ENCODE measurements around the gene C2CD4C.
A peak's percentile ranks its signal among the peaks of the same experiment; 100 is the strongest.

The C2CD4C gene

GRCh38 chr19:408441-408901, 476 bp downstream of the C2CD4C start:
- Histone ChIP-seq H3K27me3 (ENCODE audit: control insufficient read depth, insufficient read depth, low read length) (peaks cover 22% of the 10 kb centered on the region), H3K27ac (ENCODE audit: low read depth, low read length) (no peak overlapping the region), H3K4me3 (ENCODE audit: low read length) (peak overlapping the region; percentile 32), H3K9ac (ENCODE audit: low read length) (no peak overlapping the region), H3K4me1 (ENCODE audit: control insufficient read depth, insufficient read depth, low read length) (peaks cover 3% of the 10 kb centered on the region), H3K36me3 (ENCODE audit: control insufficient read depth, insufficient read depth, low read length) (no peaks in the 10 kb centered on the region)

- Histone ChIP-seq H3K27ac (ENCODE audit: low read depth, low read length) (no peak overlapping the region), H3K4me1 (ENCODE audit: control insufficient read depth, insufficient read depth, low read length) (peaks cover 3% of the 10 kb centered on the region), H3K9ac (ENCODE audit: low read length) (no peak overlapping the region), H3K4me3 (ENCODE audit: low read length) (no peak overlapping the region), H3K36me3 (ENCODE audit: control insufficient read depth, insufficient read depth, low read length) (no peaks in the 10 kb centered on the region), H3K27me3 (ENCODE audit: control insufficient read depth, insufficient read depth, low read length) (peaks cover 29% of the 10 kb centered on the region)
Measured at GRCh38 chr19:407511-408440, 1.2 kb downstream of the C2CD4C start.

DNA sequence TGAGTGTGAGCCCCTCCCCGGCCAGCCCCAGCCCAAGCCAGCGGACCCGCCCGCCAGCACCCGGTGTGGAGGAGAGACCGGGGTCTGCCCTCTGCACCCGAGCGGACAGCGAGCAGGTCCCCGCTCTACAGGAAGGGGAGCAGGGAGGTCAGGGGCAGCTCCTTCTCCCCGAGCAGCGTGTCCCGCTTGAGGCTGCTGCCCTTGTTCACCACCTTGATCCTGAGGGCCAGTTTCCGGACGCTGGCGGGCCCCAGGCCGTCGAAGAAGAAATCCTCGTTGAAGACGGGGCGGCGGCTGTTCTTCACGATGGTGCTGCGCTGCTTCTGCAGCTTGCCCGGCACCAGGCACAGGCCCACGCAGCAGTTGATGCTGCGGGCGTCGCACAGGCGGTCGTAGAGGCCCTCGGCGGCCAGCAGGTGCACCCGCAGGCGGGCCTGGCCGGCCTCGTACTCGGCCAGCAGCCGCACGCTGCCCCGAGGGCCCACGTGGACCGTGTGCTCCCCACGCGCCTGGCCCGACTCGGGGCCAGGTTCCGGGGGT, 1.9 kb downstream of the C2CD4C start:
- no peak overlapping the region for H3K4me3 ChIP-seq (ENCODE audit: low read length)
- H3K36me3 ChIP-seq (ENCODE audit: control insufficient read depth, insufficient read depth, low read length): no peaks in the 10 kb centered on the region
- no peak overlapping the region for H3K27ac ChIP-seq (ENCODE audit: low read depth, low read length)
- H3K4me1 ChIP-seq (ENCODE audit: control insufficient read depth, insufficient read depth, low read length): peaks cover 3% of the 10 kb centered on the region
- no peak overlapping the region for H3K9ac ChIP-seq (ENCODE audit: low read length)
- peaks cover 26% of the 10 kb centered on the region for H3K27me3 ChIP-seq (ENCODE audit: control insufficient read depth, insufficient read depth, low read length)

GRCh38 chr19:406135-406781, 2.7 kb downstream of the C2CD4C start:
- Histone ChIP-seq H3K27ac (ENCODE audit: low read depth, low read length) (no peak overlapping the region), H3K36me3 (ENCODE audit: control insufficient read depth, insufficient read depth, low read length) (no peaks in the 10 kb centered on the region), H3K4me1 (ENCODE audit: control insufficient read depth, insufficient read depth, low read length) (peaks cover 3% of the 10 kb centered on the region), H3K9ac (ENCODE audit: low read length) (no peak overlapping the region), H3K27me3 (ENCODE audit: control insufficient read depth, insufficient read depth, low read length) (peaks cover 20% of the 10 kb centered on the region), H3K4me3 (ENCODE audit: low read length) (no peak overlapping the region)

DNA sequence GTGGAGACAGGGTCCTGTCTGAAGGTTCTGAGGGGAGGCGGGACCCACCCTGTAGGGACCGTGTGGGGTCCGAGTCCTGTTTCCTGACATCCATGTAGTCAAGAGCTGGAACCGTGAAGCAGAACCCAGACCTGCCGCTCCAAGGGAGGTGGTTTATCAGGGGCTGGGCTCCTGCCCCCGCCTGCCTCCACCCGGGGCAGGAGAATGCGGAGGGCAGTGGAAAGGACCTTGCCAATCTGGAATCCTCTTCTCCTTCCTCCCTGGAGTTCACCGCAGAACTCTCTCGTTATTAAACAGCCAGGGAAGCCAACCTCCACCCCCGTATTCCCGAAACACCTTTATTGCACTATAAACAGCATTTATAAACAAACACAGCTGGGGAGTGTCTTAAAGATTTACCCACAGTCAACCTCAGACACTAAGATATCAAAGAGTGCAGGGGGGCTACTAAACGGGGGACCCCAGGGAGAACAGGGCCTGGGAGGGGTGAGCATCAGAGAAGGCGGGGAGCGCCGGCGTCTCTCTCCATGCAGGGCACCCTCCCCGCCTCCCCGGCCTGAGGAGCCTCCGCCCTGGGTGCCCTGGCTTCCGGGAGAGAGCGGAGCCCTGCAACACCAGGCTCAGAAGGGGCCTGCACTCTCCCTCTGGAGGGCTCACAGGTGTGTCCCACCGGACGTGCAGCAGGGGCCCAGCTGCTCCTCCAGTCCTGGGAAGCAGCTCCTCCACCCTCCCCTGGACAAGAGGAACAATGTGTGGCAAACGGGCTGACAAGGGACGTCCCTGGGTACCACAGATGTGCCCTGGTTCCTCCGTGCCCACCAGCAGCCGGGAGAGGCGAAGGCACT, 3.6 kb downstream of the C2CD4C start:
- Histone ChIP-seq H3K4me1 (ENCODE audit: control insufficient read depth, insufficient read depth, low read length) (peaks cover 3% of the 10 kb centered on the region), H3K27me3 (ENCODE audit: control insufficient read depth, insufficient read depth, low read length) (peaks cover 20% of the 10 kb centered on the region), H3K4me3 (ENCODE audit: low read length) (no peak overlapping the region), H3K27ac (ENCODE audit: low read depth, low read length) (no peak overlapping the region), H3K36me3 (ENCODE audit: control insufficient read depth, insufficient read depth, low read length) (no peaks in the 10 kb centered on the region), H3K9ac (ENCODE audit: low read length) (no peak overlapping the region)

DNA sequence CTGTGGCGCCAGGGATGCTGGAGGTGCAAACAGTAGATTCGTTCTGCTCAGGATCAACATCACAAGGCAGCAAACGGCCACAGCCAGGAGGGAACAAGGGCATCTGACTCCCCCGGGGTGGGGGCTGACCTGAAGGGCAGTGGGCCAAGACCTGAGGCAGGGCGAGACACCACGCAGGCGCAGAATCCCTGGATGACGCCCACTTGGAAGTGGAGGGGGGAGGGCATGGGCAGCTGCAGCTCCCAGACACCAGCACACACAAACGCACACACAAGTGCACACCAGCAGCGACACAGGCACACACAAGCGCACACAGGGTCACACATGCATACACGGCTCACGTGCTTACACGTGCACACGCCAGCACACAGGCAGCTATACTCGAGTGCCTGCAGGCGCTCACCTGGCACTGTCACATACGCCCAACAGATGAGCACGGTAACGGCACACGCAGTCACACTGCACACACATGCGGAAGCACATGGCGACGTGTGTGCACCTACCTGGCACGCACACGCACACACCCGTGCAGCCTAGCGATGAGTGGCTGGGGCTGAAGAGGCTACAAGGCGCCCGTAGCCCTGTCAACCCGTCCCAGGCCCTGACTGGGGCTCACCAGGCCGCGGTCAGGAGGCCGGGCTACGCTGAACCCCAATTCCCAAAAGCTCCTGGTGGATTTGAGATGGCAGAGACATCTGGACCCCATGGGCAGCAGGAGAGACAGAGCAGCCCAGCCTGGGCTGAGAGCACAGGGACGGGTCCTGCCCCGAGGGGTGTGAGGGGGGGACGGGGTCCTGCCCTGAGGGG, 5.5 kb downstream of the C2CD4C start:
- Histone ChIP-seq H3K36me3 (ENCODE audit: control insufficient read depth, insufficient read depth, low read length) (no peaks in the 10 kb centered on the region), H3K9ac (ENCODE audit: low read length) (no peak overlapping the region), H3K27me3 (ENCODE audit: control insufficient read depth, insufficient read depth, low read length) (peaks cover 14% of the 10 kb centered on the region), H3K4me3 (ENCODE audit: low read length) (no peak overlapping the region), H3K27ac (ENCODE audit: low read depth, low read length) (no peak overlapping the region), H3K4me1 (ENCODE audit: control insufficient read depth, insufficient read depth, low read length) (no peaks in the 10 kb centered on the region)

DNA sequence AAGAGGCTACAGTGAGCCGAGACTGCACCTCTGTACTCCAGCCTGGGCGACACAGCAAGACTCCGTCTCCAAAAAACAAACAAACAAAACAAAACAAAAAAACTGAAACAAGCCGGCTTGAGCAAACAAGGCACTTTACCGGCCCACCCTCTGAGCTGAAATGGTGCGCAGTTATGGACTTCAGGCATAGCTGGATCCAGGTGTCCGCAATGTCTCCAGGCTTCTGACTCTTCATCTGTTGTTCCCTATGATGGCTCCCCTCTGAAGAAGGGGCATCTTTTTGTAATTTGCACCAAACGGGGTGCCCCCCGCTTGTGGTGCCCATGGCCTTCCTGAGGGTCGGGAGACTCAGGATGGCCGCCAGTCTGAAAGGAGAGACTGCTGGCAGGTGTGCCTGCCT, 6.2 kb downstream of the C2CD4C start:
- no peak overlapping the region for H3K27ac ChIP-seq (ENCODE audit: low read depth, low read length)
- H3K4me3 ChIP-seq (ENCODE audit: low read length): no peak overlapping the region
- H3K27me3 ChIP-seq (ENCODE audit: control insufficient read depth, insufficient read depth, low read length): peaks cover 14% of the 10 kb centered on the region
- H3K36me3 ChIP-seq (ENCODE audit: control insufficient read depth, insufficient read depth, low read length): no peaks in the 10 kb centered on the region
- no peak overlapping the region for H3K9ac ChIP-seq (ENCODE audit: low read length)
- no peaks in the 10 kb centered on the region for H3K4me1 ChIP-seq (ENCODE audit: control insufficient read depth, insufficient read depth, low read length)

GRCh38 chr19:401866-402511, 7.0 kb downstream of the C2CD4C start:
- H3K4me3 ChIP-seq (ENCODE audit: low read length): no peak overlapping the region
- H3K36me3 ChIP-seq (ENCODE audit: control insufficient read depth, insufficient read depth, low read length): no peaks in the 10 kb centered on the region
- H3K27ac ChIP-seq (ENCODE audit: low read depth, low read length): no peak overlapping the region
- H3K4me1 ChIP-seq (ENCODE audit: control insufficient read depth, insufficient read depth, low read length): no peaks in the 10 kb centered on the region
- peaks cover 14% of the 10 kb centered on the region for H3K27me3 ChIP-seq (ENCODE audit: control insufficient read depth, insufficient read depth, low read length)
- H3K9ac ChIP-seq (ENCODE audit: low read length): no peak overlapping the region

- H3K4me1 ChIP-seq (ENCODE audit: control insufficient read depth, insufficient read depth, low read length): no peaks in the 10 kb centered on the region
- no peak overlapping the region for H3K9ac ChIP-seq (ENCODE audit: low read length)
- peaks cover 14% of the 10 kb centered on the region for H3K27me3 ChIP-seq (ENCODE audit: control insufficient read depth, insufficient read depth, low read length)
- no peak overlapping the region for H3K4me3 ChIP-seq (ENCODE audit: low read length)
- H3K36me3 ChIP-seq (ENCODE audit: control insufficient read depth, insufficient read depth, low read length): no peaks in the 10 kb centered on the region
- H3K27ac ChIP-seq (ENCODE audit: low read depth, low read length): no peak overlapping the region
Measured at GRCh38 chr19:400976-401865, 7.7 kb downstream of the C2CD4C start.

GRCh38 chr19:399370-399769, 9.6 kb downstream of the C2CD4C start:
- Histone ChIP-seq H3K9ac (ENCODE audit: low read length) (no peak overlapping the region), H3K27me3 (ENCODE audit: control insufficient read depth, insufficient read depth, low read length) (peaks cover 11% of the 10 kb centered on the region), H3K27ac (ENCODE audit: low read depth, low read length) (no peak overlapping the region), H3K4me3 (ENCODE audit: low read length) (no peak overlapping the region), H3K36me3 (ENCODE audit: control insufficient read depth, insufficient read depth, low read length) (no peaks in the 10 kb centered on the region), H3K4me1 (ENCODE audit: control insufficient read depth, insufficient read depth, low read length) (no peaks in the 10 kb centered on the region)

Data from rectal smooth muscle tissue (tissue), 1 donor.